HepG2 (cell line): ENCODE measurements around the gene BABAM2.

Experiments
- CTCF ChIP-seq: sonication (generic); formaldehyde crosslinking; IDR thresholded peaks from 2 replicates; pipeline ENCODE4 v1.5.0; 2020; ENCODE audit warnings: mild to moderate bottlenecking, missing genetic modification reagents, moderate library complexity
- ELF1 ChIP-seq: sonication (generic); formaldehyde crosslinking; IDR thresholded peaks from 2 replicates; pipeline ENCODE4 v1.4.0; 2020; ENCODE audit warnings: missing genetic modification reagents
- FLYWCH1 ChIP-seq: sonication (generic); formaldehyde crosslinking; IDR thresholded peaks from 2 replicates; pipeline ENCODE4 v1.8.1; 2023; ENCODE audit warnings: mild to moderate bottlenecking, missing genetic modification reagents
- HNF4G ChIP-seq, 2 experiments: sonication (generic) in 1 of 2; formaldehyde crosslinking in 1 of 2; IDR thresholded peaks; 2 replicates each; pipeline versions ENCODE4 v1.4.0 to v1.6.1; 2011 to 2020; ENCODE audit warnings: borderline replicate concordance in 2 of 2, low read depth in 2 of 2, mild to moderate bottlenecking in 2 of 2, low read length in 1 of 2, missing genetic modification reagents in 1 of 2, moderate library complexity in 1 of 2
- JUNB ChIP-seq: sonication (generic); formaldehyde crosslinking; IDR thresholded peaks from 2 replicates; pipeline ENCODE4 v1.8.0; 2022; ENCODE audit warnings: missing genetic modification reagents, mild to moderate bottlenecking, borderline replicate concordance
- NONO ChIP-seq, 2 experiments: fragments of 450-650 bp in 1 of 2; sonication (generic) in 1 of 2; formaldehyde crosslinking in 1 of 2; IDR thresholded peaks in 1 of 2; conservative IDR thresholded peaks in 1 of 2; 2 replicates each; pipeline versions ENCODE4 v1.6.1 to v1.8.0; 2017 to 2022; ENCODE audit warnings: mild to moderate bottlenecking in 1 of 2, missing genetic modification reagents in 1 of 2, moderate library complexity in 1 of 2
- PAXIP1 ChIP-seq: sonication (generic); formaldehyde crosslinking; conservative IDR thresholded peaks from 2 replicates; pipeline ENCODE4 v1.4.0; 2020; ENCODE audit warnings: mild to moderate bottlenecking, missing genetic modification reagents, moderate library complexity
- POLR2AphosphoS5 ChIP-seq: IDR thresholded peaks from 2 replicates; pipeline ENCODE4 v1.6.1; 2012; ENCODE audit warnings: low read depth, low read length
- PRMT3 ChIP-seq: sonication (generic); formaldehyde crosslinking; IDR thresholded peaks from 2 replicates; pipeline ENCODE4 v1.8.1; 2022; ENCODE audit warnings: low read depth, mild to moderate bottlenecking, moderate library complexity, missing genetic modification reagents, borderline replicate concordance
- SIN3A ChIP-seq: IDR thresholded peaks from 2 replicates; pipeline ENCODE4 v1.6.1; 2011; ENCODE audit warnings: low read depth, mild to moderate bottlenecking, control low read depth, low read length, borderline replicate concordance
- TCF7L2 ChIP-seq: IDR thresholded peaks from 2 replicates; pipeline ENCODE4 v1.6.1; 2011; ENCODE audit warnings: mild to moderate bottlenecking, low read depth, low read length, moderate library complexity
- ZMYM3 ChIP-seq: sonication (generic); formaldehyde crosslinking; IDR thresholded peaks from 2 replicates; pipeline ENCODE4 v1.5.1; 2020; ENCODE audit warnings: mild to moderate bottlenecking, missing genetic modification reagents
- ZNF383 ChIP-seq: sonication (generic); formaldehyde crosslinking; IDR thresholded peaks from 2 replicates; pipeline ENCODE4 v1.4.0; 2020; ENCODE audit warnings: missing genetic modification reagents, mild to moderate bottlenecking, borderline replicate concordance
- ZNF446 ChIP-seq: sonication (generic); formaldehyde crosslinking; IDR thresholded peaks from 2 replicates; pipeline ENCODE4 v1.5.0; 2020; ENCODE audit warnings: mild to moderate bottlenecking, missing genetic modification reagents

- no peak for TF ChIP-seq ZNF383
- no peak for TF ChIP-seq PAXIP1 (CRISPR knock-in tag)
- TF ChIP-seq ZNF446 (CRISPR knock-in tag), result no peak
- TF ChIP-seq TCF7L2, result no peak
- TF ChIP-seq HNF4G (IDR thresholded peaks at IDR 0.05; ENCODE audit: borderline replicate concordance, low read depth, low read length), result no peak
- no peak for TF ChIP-seq HNF4G (CRISPR knock-in tag; IDR thresholded peaks at IDR 0.05; ENCODE audit: borderline replicate concordance, low read depth)
- no peak for TF ChIP-seq PRMT3 (CRISPR knock-in tag)
- no peak for TF ChIP-seq ZMYM3
- TF ChIP-seq ELF1 (CRISPR knock-in tag), result no peak
- TF ChIP-seq FLYWCH1, result no peak
- TF ChIP-seq SIN3A, result no peak
- no peak for TF ChIP-seq NONO (IDR thresholded peaks at IDR 0.05)
- no peak for TF ChIP-seq NONO (CRISPR knock-in tag; conservative IDR thresholded peaks at IDR 0.05)
- no peak for TF ChIP-seq CTCF (CRISPR knock-in tag)
- no peak for TF ChIP-seq JUNB (CRISPR knock-in tag)
- no peak for TF ChIP-seq POLR2AphosphoS5
Observed at GRCh38 chr2:27993950-27994728, 103.6 kb downstream of the BABAM2 start.
